Mesenchymal stem cell (in vitro differentiated cells and primary cell): ENCODE results near the gene POLDIP3. TPM values are rescaled to one million over a fixed set of nuclear protein-coding genes. Genes with fewer than 3 reads are reported as not detected.

ENCODE experiments used
- DNase-seq: peaks from one replicate; pipeline ENCODE4 v3.0.0-alpha.2; 2013
- H2AFZ ChIP-seq: one replicate; pipeline ENCODE4 v1.6.1; 2013; ENCODE audit warnings: low read depth, mild to moderate bottlenecking, control low read depth, inconsistent platforms, low read length, moderate library complexity
- H2AK5ac ChIP-seq: 2 replicates; pipeline ENCODE4 v1.6.1; 2013; ENCODE audit warnings: low read length, moderate library complexity, mild to moderate bottlenecking, inconsistent platforms; ENCODE audit not compliant: severe bottlenecking
- H2BK120ac ChIP-seq: one replicate; pipeline ENCODE4 v1.6.1; 2013; ENCODE audit warnings: low read depth, mild to moderate bottlenecking, inconsistent platforms, low read length, moderate library complexity
- H2BK12ac ChIP-seq, 2 experiments: one replicate each; pipeline ENCODE4 v1.6.1; 2013; ENCODE audit warnings: inconsistent platforms in 2 of 2, low read length in 2 of 2, mild to moderate bottlenecking in 2 of 2, moderate library complexity in 2 of 2, control low read depth in 1 of 2
- H2BK15ac ChIP-seq: one replicate; pipeline ENCODE4 v1.6.1; 2013; ENCODE audit warnings: mild to moderate bottlenecking, low read depth, inconsistent platforms; ENCODE audit not compliant: poor library complexity, severe bottlenecking
- H2BK5ac ChIP-seq: 2 replicates; pipeline ENCODE4 v1.6.1; 2013; ENCODE audit warnings: low read depth, mild to moderate bottlenecking, low read length, control low read depth, inconsistent platforms; ENCODE audit not compliant: poor library complexity, severe bottlenecking
- H3K14ac ChIP-seq, 2 experiments: one replicate each; pipeline ENCODE4 v1.6.1; 2013; ENCODE audit warnings: inconsistent platforms in 2 of 2, low read length in 2 of 2, control low read depth in 1 of 2, mild to moderate bottlenecking in 1 of 2, moderate library complexity in 1 of 2
- H3K18ac ChIP-seq, 2 experiments: one replicate each; pipeline ENCODE4 v1.6.1; 2013; ENCODE audit warnings: inconsistent platforms in 2 of 2, low read length in 2 of 2, control low read depth in 1 of 2, low read depth in 1 of 2, mild to moderate bottlenecking in 1 of 2
- H3K23ac ChIP-seq, 2 experiments: one replicate each; pipeline ENCODE4 v1.6.1; 2013; ENCODE audit warnings: inconsistent platforms in 2 of 2, low read length in 2 of 2, mild to moderate bottlenecking in 2 of 2, moderate library complexity in 2 of 2, control low read depth in 1 of 2
- H3K27ac ChIP-seq: 2 replicates; pipeline ENCODE4 v1.5.1; 2013; ENCODE audit warnings: mild to moderate bottlenecking, moderate library complexity, low read length, control low read depth, inconsistent platforms; ENCODE audit not compliant: poor library complexity, severe bottlenecking
- H3K27me3 ChIP-seq, 2 experiments: 2 replicates each; pipeline versions ENCODE4 v1.6.1 to v1.7.0; 2013; ENCODE audit warnings: low read length in 2 of 2, mild to moderate bottlenecking in 2 of 2, moderate library complexity in 2 of 2, control low read depth in 1 of 2, inconsistent platforms in 1 of 2; ENCODE audit not compliant: control insufficient read depth in 1 of 2, insufficient read depth in 1 of 2
- H3K36me3 ChIP-seq, 2 experiments: 2 replicates each; pipeline versions ENCODE4 v1.6.1 to v1.7.0; 2013; ENCODE audit warnings: low read length in 2 of 2, control low read depth in 1 of 2, inconsistent platforms in 1 of 2, low read depth in 1 of 2, mild to moderate bottlenecking in 1 of 2; ENCODE audit not compliant: insufficient read depth in 2 of 2, control insufficient read depth in 1 of 2
- H3K4ac ChIP-seq, 2 experiments: one replicate each; pipeline ENCODE4 v1.6.1; 2013; ENCODE audit warnings: inconsistent platforms in 2 of 2, low read length in 2 of 2, mild to moderate bottlenecking in 2 of 2, moderate library complexity in 2 of 2, control low read depth in 1 of 2, low read depth in 1 of 2
- H3K4me1 ChIP-seq: 2 replicates; pipeline ENCODE4 v1.6.1; 2013; ENCODE audit warnings: low read depth, low read length, control low read depth; ENCODE audit not compliant: control insufficient read depth, insufficient read depth
- H3K4me2 ChIP-seq: 2 replicates; pipeline ENCODE4 v1.6.1; 2013; ENCODE audit warnings: low read length, mild to moderate bottlenecking, inconsistent platforms; ENCODE audit not compliant: poor library complexity, severe bottlenecking
- H3K4me3 ChIP-seq, 2 experiments: 2 replicates each; pipeline versions ENCODE4 v1.5.1 to v1.7.0; 2013; ENCODE audit warnings: low read length in 2 of 2, mild to moderate bottlenecking in 2 of 2, control low read depth in 1 of 2, low read depth in 1 of 2; ENCODE audit not compliant: insufficient read depth in 1 of 2
- H3K79me1 ChIP-seq: replicated peaks from 2 replicates; pipeline ENCODE4 v1.6.1; 2013; ENCODE audit warnings: mild to moderate bottlenecking, control low read depth, low read length, inconsistent platforms; ENCODE audit not compliant: poor library complexity, severe bottlenecking
- H3K9ac ChIP-seq: 2 replicates; pipeline ENCODE4 v1.7.0; 2013; ENCODE audit warnings: mild to moderate bottlenecking, low read length, moderate library complexity
- H3K9me3 ChIP-seq: 2 replicates; pipeline ENCODE4 v1.7.0; 2013; ENCODE audit warnings: mild to moderate bottlenecking, low read length; ENCODE audit not compliant: control insufficient read depth
- H4K8ac ChIP-seq: one replicate; pipeline ENCODE4 v1.6.1; 2013; ENCODE audit warnings: inconsistent platforms, mild to moderate bottlenecking, low read length, moderate library complexity
- H4K91ac ChIP-seq: one replicate; pipeline ENCODE4 v1.6.1; 2013; ENCODE audit warnings: mild to moderate bottlenecking, low read length, inconsistent platforms
- WGBS: methylation state at CpG from one replicate; pipeline ENCODE4 v1.1.7; 2013; ENCODE audit warnings: mixed read lengths; 5-methylcytosine and 5-hydroxymethylcytosine counted together
- polyA plus RNA-seq, 2 experiments: library from polyadenylated mRNA; stranded (reverse); fragments of 200-250 nt; gene quantifications; one replicate each; pipeline ENCODE4 v1.2.3, GENCODE V29; 2013

The POLDIP3 gene, protein sequence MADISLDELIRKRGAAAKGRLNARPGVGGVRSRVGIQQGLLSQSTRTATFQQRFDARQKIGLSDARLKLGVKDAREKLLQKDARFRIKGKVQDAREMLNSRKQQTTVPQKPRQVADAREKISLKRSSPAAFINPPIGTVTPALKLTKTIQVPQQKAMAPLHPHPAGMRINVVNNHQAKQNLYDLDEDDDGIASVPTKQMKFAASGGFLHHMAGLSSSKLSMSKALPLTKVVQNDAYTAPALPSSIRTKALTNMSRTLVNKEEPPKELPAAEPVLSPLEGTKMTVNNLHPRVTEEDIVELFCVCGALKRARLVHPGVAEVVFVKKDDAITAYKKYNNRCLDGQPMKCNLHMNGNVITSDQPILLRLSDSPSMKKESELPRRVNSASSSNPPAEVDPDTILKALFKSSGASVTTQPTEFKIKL
- 26.3 TPM for polyA plus RNA-seq (2013, experiment 1 of 2)
- polyA plus RNA-seq (2013, experiment 2 of 2): 25.3 TPM

DNA sequence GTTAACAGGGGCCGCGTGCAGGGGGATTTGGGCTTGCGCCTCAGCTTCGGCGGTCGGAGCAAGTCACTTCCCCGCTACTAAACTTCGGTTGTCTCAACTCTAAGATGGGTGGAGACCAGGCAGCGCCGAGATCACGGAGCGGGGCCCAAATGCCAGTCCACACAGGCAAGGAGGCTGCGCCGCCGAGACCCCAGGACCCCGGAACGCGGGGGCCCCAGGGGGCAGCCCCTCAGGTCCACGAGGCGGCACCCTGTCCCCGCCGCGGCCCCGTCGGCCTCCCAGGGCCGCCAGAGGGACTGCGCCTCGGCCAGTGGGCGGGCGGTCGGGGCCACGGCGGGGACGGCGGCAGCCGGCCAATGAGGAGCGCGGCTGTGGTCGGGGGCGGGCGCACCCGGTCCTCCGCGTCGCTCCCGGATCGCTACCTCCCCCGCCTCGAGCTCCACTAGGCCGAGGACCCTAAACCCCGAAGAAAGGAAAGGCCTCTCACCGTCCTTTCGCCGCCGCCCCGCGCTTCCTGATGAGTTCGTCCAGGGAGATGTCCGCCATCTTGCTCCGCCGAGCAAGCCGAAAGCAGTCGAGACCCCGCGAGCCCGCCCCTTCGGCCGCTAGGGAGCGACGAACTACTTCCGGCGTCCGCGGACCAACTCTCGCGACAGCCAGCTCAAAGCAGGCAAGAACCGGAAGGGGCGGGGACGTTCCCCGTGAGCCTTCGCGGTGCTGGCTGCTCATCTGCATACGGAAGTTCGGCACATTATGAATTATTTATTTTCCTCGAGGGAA, at the start of gene POLDIP3:
Gene POLDIP3, minus strand, starts transcription at position 572 of the 780 bp plus-strand sequence. Its CDS starts 26 bp downstream, at position 546.
- Histone ChIP-seq H3K14ac (peak within 1 kb of the TSS; percentile 63 to 98), H4K8ac (peak within 1 kb of the TSS; percentile 95), H3K9me3 (no peaks in the 10 kb centered on the region), H2BK12ac (peak within 1 kb of the TSS in 1 of 2 experiments; percentile 37), H2AFZ (peak within 1 kb of the TSS; percentile 44), H2BK15ac (peak within 1 kb of the TSS; percentile 78), H3K27me3 (no peaks in the 10 kb centered on the region), H3K18ac (peak within 1 kb of the TSS; percentile 97 to 100), H3K36me3 (peaks cover 18 to 19% of the 10 kb centered on the region in 2 experiments), H3K23ac (no peak within 1 kb of the TSS), H3K4me2 (peak within 1 kb of the TSS; percentile 85), H3K79me1 (peaks cover 8% of the 10 kb centered on the region), H2AK5ac (peak within 1 kb of the TSS; percentile 63), H3K9ac (peak within 1 kb of the TSS; percentile 94), H3K27ac (peak within 1 kb of the TSS; percentile 99), H2BK120ac (peak within 1 kb of the TSS; percentile 94), H3K4me3 (peak within 1 kb of the TSS; percentile 82 to 83), H4K91ac (peak within 1 kb of the TSS; percentile 97), H3K4me1 (peaks cover 34% of the 10 kb centered on the region), H3K4ac (peak within 1 kb of the TSS; percentile 70 to 94), H2BK5ac (peak within 1 kb of the TSS; percentile 87)
- peak; percentile 98 for DNase-seq
- under 1% methylated on average over 62 of the region's 85 CpGs for WGBS

DNA sequence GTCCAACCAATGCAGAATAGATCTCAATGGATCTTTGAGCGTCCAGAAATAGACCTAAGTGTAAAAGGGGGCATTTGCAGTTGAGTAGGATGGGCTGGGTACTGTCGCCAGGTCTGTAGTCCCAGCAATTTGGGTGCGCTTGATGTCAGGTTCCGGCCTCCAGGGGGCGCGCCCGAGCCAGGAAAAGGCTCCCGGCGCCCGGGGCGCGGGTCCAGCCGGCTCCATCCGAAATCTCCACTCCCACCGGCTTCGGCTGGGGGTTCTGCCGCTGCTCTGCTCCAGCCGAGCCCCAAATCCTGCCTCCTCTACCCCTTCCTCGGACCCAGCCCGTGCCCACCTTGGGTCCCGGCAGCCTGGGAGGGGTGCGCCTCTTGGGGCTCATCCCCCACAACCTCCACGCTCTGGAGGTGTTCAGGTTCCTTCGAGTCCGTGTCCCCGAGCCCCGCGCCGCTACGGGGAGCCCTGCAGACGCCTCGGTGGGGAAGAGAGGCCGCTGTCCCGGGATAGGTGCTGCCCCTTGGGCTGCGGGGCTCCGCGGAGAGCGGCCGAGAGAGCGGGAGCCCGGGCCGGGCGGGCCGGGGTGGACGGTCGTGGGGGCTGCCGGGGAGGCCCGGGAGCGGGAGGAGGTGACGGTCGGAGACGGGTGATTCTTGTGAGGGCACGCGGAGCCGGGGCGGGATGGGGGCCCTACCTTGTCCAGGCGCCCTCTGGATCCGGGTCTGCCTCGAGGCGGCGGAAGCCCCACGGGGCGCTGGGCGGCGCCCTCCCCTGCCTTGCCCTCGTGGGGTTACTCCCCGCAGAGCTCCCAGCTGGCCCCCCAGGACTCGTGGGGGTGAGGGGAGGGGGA, 47.5 kb upstream of the POLDIP3 start:
- no peak overlapping the region for H3K14ac ChIP-seq
- H3K23ac ChIP-seq: no peak overlapping the region
- no peaks in the 10 kb centered on the region for H3K9me3 ChIP-seq
- H3K9ac ChIP-seq: peak overlapping the region; percentile 78
- H2AK5ac ChIP-seq: no peak overlapping the region
- H2BK5ac ChIP-seq: no peak overlapping the region
- peaks cover 11% of the 10 kb centered on the region for H3K4me1 ChIP-seq
- H2BK15ac ChIP-seq: peak overlapping the region; percentile 75
- DNase-seq: peak; percentile 67
- WGBS: 4% methylated on average over 52 of the region's 68 CpGs
- H3K79me1 ChIP-seq: no peaks in the 10 kb centered on the region
- peak overlapping the region; percentile 63 for H4K91ac ChIP-seq
- peak overlapping the region; percentile 59 for H2BK120ac ChIP-seq
- peak overlapping the region; percentile 1 to 79 for H3K18ac ChIP-seq
- H3K4me2 ChIP-seq: peak overlapping the region; percentile 84
- no peaks in the 10 kb centered on the region for H3K36me3 ChIP-seq
- no peak overlapping the region for H3K27ac ChIP-seq
- peak overlapping the region; percentile 51 to 75 for H3K4me3 ChIP-seq
- H3K27me3 ChIP-seq: no peaks in the 10 kb centered on the region
- H3K4ac ChIP-seq: peak overlapping the region in 1 of 2 experiments; percentile 7
- peak overlapping the region; percentile 46 to 61 for H2BK12ac ChIP-seq
- peak overlapping the region; percentile 33 for H2AFZ ChIP-seq
- peak overlapping the region; percentile 66 for H4K8ac ChIP-seq

DNA sequence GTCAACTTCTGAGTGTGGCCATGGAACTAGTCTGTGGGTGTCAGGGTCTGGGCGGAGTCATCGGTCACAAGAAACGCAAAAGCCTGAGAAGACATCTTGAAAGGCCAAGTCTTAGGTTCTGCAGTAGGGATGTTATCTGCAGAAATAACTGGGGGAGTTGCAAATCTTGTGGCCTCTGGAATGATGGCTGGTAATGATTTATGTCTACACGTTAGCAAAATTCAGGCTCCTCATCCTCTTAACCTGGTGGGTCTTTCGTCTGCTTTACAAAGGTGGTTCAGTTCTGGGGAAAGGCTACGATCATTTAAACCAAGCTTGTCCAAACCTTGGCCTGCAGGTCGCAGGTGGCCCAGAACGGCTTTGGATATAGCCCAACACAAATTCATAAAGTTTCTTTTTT, 41.9 kb upstream of the POLDIP3 start:
- Histone ChIP-seq H3K9ac (no peak overlapping the region), H4K8ac (no peak overlapping the region), H3K79me1 (no peaks in the 10 kb centered on the region), H3K27me3 (no peaks in the 10 kb centered on the region), H3K27ac (no peak overlapping the region), H2BK15ac (no peak overlapping the region), H3K9me3 (no peaks in the 10 kb centered on the region), H4K91ac (no peak overlapping the region), H2BK120ac (no peak overlapping the region), H3K14ac (no peak overlapping the region), H2BK5ac (no peak overlapping the region), H3K4me1 (peaks cover 5% of the 10 kb centered on the region), H3K4ac (peak overlapping the region in 1 of 2 experiments; percentile 26), H3K36me3 (no peaks in the 10 kb centered on the region), H3K4me2 (no peak overlapping the region), H3K18ac (no peak overlapping the region), H2BK12ac (no peak overlapping the region), H3K4me3 (no peak overlapping the region), H3K23ac (no peak overlapping the region), H2AFZ (no peak overlapping the region), H2AK5ac (no peak overlapping the region)
- 97% methylated on average over 6 of the region's 8 CpGs for WGBS
- DNase-seq: no peak
